H9 (cell line): ENCODE results near the gene DNAH1. TPM values are rescaled to one million over a fixed set of nuclear protein-coding genes. Genes with fewer than 3 reads are reported as not detected.

ENCODE experiments used
- DNase-seq: peaks from one replicate; pipeline ENCODE4 v3.0.0-alpha.2; 2017
- H2AFZ ChIP-seq: one replicate; pipeline ENCODE4 v1.6.1; 2013; ENCODE audit warnings: mild to moderate bottlenecking, low read length, control low read depth, moderate library complexity
- H2AK5ac ChIP-seq: 2 replicates; pipeline ENCODE4 v1.6.1; 2013; ENCODE audit warnings: low read length, control low read depth, mixed read lengths; ENCODE audit not compliant: insufficient read length
- H2BK120ac ChIP-seq: one replicate; pipeline ENCODE4 v1.6.1; 2013; ENCODE audit warnings: low read depth, mild to moderate bottlenecking, low read length, control low read depth, inconsistent platforms; ENCODE audit not compliant: poor library complexity, severe bottlenecking
- H2BK12ac ChIP-seq: 2 replicates; pipeline ENCODE4 v1.6.1; 2013; ENCODE audit warnings: low read length, control low read depth, mixed read lengths, low read depth; ENCODE audit not compliant: insufficient read length
- H2BK15ac ChIP-seq: 2 replicates; pipeline ENCODE4 v1.6.1; 2013; ENCODE audit warnings: low read depth, low read length, control low read depth
- H2BK20ac ChIP-seq: one replicate; pipeline ENCODE4 v1.6.1; 2013; ENCODE audit warnings: low read depth, mild to moderate bottlenecking, low read length, control low read depth, inconsistent platforms; ENCODE audit not compliant: poor library complexity, severe bottlenecking
- H2BK5ac ChIP-seq: 2 replicates; pipeline ENCODE4 v1.6.1; 2013; ENCODE audit warnings: low read length, control low read depth, mixed read lengths; ENCODE audit not compliant: insufficient read length
- H3K14ac ChIP-seq: 2 replicates; pipeline ENCODE4 v1.6.1; 2013; ENCODE audit warnings: low read length, control low read depth; ENCODE audit not compliant: insufficient read depth
- H3K18ac ChIP-seq: 2 replicates; pipeline ENCODE4 v1.6.1; 2013; ENCODE audit warnings: low read depth, mild to moderate bottlenecking, mixed read lengths, low read length, control low read depth; ENCODE audit not compliant: insufficient read length
- H3K23ac ChIP-seq: 2 replicates; pipeline ENCODE4 v1.6.1; 2013; ENCODE audit warnings: low read length, control low read depth, mixed read lengths, low read depth; ENCODE audit not compliant: insufficient read length
- H3K23me2 ChIP-seq: 2 replicates; pipeline ENCODE4 v1.6.1; 2013; ENCODE audit warnings: low read depth, mild to moderate bottlenecking, mixed read lengths, low read length, control low read depth; ENCODE audit not compliant: insufficient read length, poor library complexity, severe bottlenecking
- H3K27ac ChIP-seq: 2 replicates; pipeline ENCODE4 v1.5.1; 2013; ENCODE audit warnings: low read length, control low read depth, mixed read lengths, low read depth; ENCODE audit not compliant: insufficient read length
- H3K27me3 ChIP-seq: 2 replicates; pipeline ENCODE4 v1.6.1; 2013; ENCODE audit warnings: low read length, control low read depth, inconsistent platforms; ENCODE audit not compliant: insufficient read depth
- H3K4ac ChIP-seq: 2 replicates; pipeline ENCODE4 v1.6.1; 2013; ENCODE audit warnings: low read depth, mild to moderate bottlenecking, control low read depth, inconsistent platforms, low read length, moderate library complexity
- H3K4me1 ChIP-seq: 2 replicates; pipeline ENCODE4 v1.6.1; 2013; ENCODE audit warnings: low read length, control low read depth, inconsistent platforms; ENCODE audit not compliant: insufficient read depth
- H3K4me2 ChIP-seq: 2 replicates; pipeline ENCODE4 v1.6.1; 2013; ENCODE audit warnings: low read length, control low read depth, mixed read lengths; ENCODE audit not compliant: insufficient read length, insufficient read depth
- H3K56ac ChIP-seq: 2 replicates; pipeline ENCODE4 v1.6.1; 2013; ENCODE audit warnings: low read depth, mild to moderate bottlenecking, mixed read lengths, low read length, control low read depth; ENCODE audit not compliant: insufficient read length
- H3K79me1 ChIP-seq: 2 replicates; pipeline ENCODE4 v1.6.1; 2013; ENCODE audit warnings: low read depth, mild to moderate bottlenecking, moderate library complexity, low read length, control low read depth, inconsistent platforms; ENCODE audit not compliant: insufficient read depth, poor library complexity, severe bottlenecking
- H3K79me2 ChIP-seq: 2 replicates; pipeline ENCODE4 v1.6.1; 2013; ENCODE audit warnings: low read length, control low read depth, inconsistent platforms; ENCODE audit not compliant: insufficient read depth
- H3K9ac ChIP-seq: 2 replicates; pipeline ENCODE4 v1.6.1; 2013; ENCODE audit warnings: low read length, control low read depth, mixed read lengths; ENCODE audit not compliant: insufficient read length; ENCODE audit errors: extremely low read depth
- H3K9me3 ChIP-seq: one replicate; pipeline ENCODE4 v1.6.1; 2013; ENCODE audit warnings: low read depth, low read length, inconsistent platforms; ENCODE audit not compliant: control insufficient read depth
- H3T11ph ChIP-seq: one replicate; pipeline ENCODE4 v1.6.1; 2013; ENCODE audit warnings: mild to moderate bottlenecking, low read length, control low read depth, inconsistent platforms
- H4K20me1 ChIP-seq: one replicate; pipeline ENCODE4 v1.6.1; 2013; ENCODE audit not compliant: control insufficient read depth, insufficient read length, insufficient read depth
- H4K5ac ChIP-seq: 2 replicates; pipeline ENCODE4 v1.6.1; 2013; ENCODE audit warnings: low read depth, mild to moderate bottlenecking, mixed read lengths, low read length, control low read depth; ENCODE audit not compliant: insufficient read length
- H4K8ac ChIP-seq: replicated peaks from 2 replicates; pipeline ENCODE4 v1.6.1; 2013; ENCODE audit warnings: low read length, control low read depth, mixed read lengths, low read depth; ENCODE audit not compliant: insufficient read length
- H4K91ac ChIP-seq: 2 replicates; pipeline ENCODE4 v1.6.1; 2013; ENCODE audit warnings: low read depth, mild to moderate bottlenecking, moderate library complexity, mixed read lengths, low read length, control low read depth; ENCODE audit not compliant: insufficient read length
- H3K27ac Mint-ChIP-seq, 3 experiments: 2 replicates in 2 of 3; 3 replicates in 1 of 3; pipeline ENCODE4 v1.8.0; 2020 to 2021; ENCODE audit warnings: mixed read lengths in 3 of 3, mild to moderate bottlenecking in 1 of 3, moderate library complexity in 1 of 3
- H3K27me3 Mint-ChIP-seq: 2 replicates; pipeline ENCODE4 v1.8.0; 2021; ENCODE audit warnings: low read depth, mild to moderate bottlenecking, moderate library complexity, mixed read lengths
- H3K36me3 Mint-ChIP-seq, 3 experiments: 2 replicates in 2 of 3; 3 replicates in 1 of 3; pipeline ENCODE4 v1.8.0; 2020 to 2021; ENCODE audit warnings: low read depth in 3 of 3, mixed read lengths in 3 of 3; ENCODE audit not compliant: insufficient read depth in 1 of 3
- H3K4me1 Mint-ChIP-seq, 2 experiments: 2 replicates each; pipeline ENCODE4 v1.8.0; 2020; ENCODE audit warnings: mixed read lengths in 2 of 2
- H3K4me3 Mint-ChIP-seq, 2 experiments: 2 replicates in 1 of 2; 3 replicates in 1 of 2; pipeline ENCODE4 v1.8.0; 2020 to 2021; ENCODE audit warnings: mild to moderate bottlenecking in 2 of 2, mixed read lengths in 2 of 2, moderate library complexity in 1 of 2
- H3K9me3 Mint-ChIP-seq, 2 experiments: 2 replicates in 1 of 2; 3 replicates in 1 of 2; pipeline ENCODE4 v1.8.0; 2020; ENCODE audit warnings: mild to moderate bottlenecking in 2 of 2, mixed read lengths in 2 of 2, moderate library complexity in 1 of 2
- CTCF ChIP-seq: fragments of 200-600 bp; sonication (generic); conservative IDR thresholded peaks from 3 replicates; pipeline ENCODE4 v1.8.0; 2021; ENCODE audit warnings: antibody characterized with exemption, mild to moderate bottlenecking
- WGBS: extraction: QIAGEN DNeasy Blood & Tissue Kit; methylation state at CpG from one replicate; pipeline ENCODE4 v1.1.7; 2013; ENCODE audit warnings: missing lambda C conversion rate, low lambda C conversion rate, mixed read lengths; ENCODE audit not compliant: insufficient read length; ENCODE audit errors: extremely low coverage; 5-methylcytosine and 5-hydroxymethylcytosine counted together
- total RNA-seq: library from RNA; stranded (reverse); gene quantifications from 2 replicates; pipeline ENCODE4 v1.2.1, GENCODE V29; 2021

DNAH1 gene
- total RNA-seq, 1 experiment from 2014 or later = 2.0 TPM

- Histone ChIP-seq H4K91ac (no peak overlapping the region), H4K20me1 (no peaks in the 10 kb centered on the region), H3T11ph (no peak overlapping the region), H3K27me3 (no peaks in the 10 kb centered on the region), H3K4ac (no peak overlapping the region), H3K56ac (no peak overlapping the region), H3K18ac (no peak overlapping the region), H2BK5ac (no peak overlapping the region), H3K9ac (no peak overlapping the region), H4K5ac (no peak overlapping the region), H2AFZ (no peak overlapping the region), H3K9me3 (no peaks in the 10 kb centered on the region), H3K23ac (no peak overlapping the region), H3K79me1 (no peaks in the 10 kb centered on the region), H3K4me2 (no peak overlapping the region), H2BK15ac (no peak overlapping the region), H3K14ac (no peak overlapping the region; the same call in 1 of the 2 replicates), H3K27ac (no peak overlapping the region), H2BK12ac (no peak overlapping the region), H2BK20ac (no peak overlapping the region), H4K8ac (no peak overlapping the region), H3K79me2 (no peaks in the 10 kb centered on the region), H3K23me2 (no peaks in the 10 kb centered on the region), H2BK120ac (no peak overlapping the region), H2AK5ac (no peak overlapping the region), H3K4me1 (no peaks in the 10 kb centered on the region)
- H3K4me3 Mint-ChIP-seq = no peak overlapping the region
- no peaks in the 10 kb centered on the region for H3K9me3 Mint-ChIP-seq
- H3K27ac Mint-ChIP-seq = no peak overlapping the region; a peak in 1 of 7 replicates
- no peaks in the 10 kb centered on the region for H3K36me3 Mint-ChIP-seq
- no peak for TF ChIP-seq CTCF
- H3K4me1 Mint-ChIP-seq = peaks cover 14 to 22% of the 10 kb centered on the region in 2 experiments
- peak; percentile 28 for DNase-seq
- WGBS = no CpG with 5 or more reads among the region's 13 CpGs
- no peaks in the 10 kb centered on the region; the same call in 1 of the 2 replicates for H3K27me3 Mint-ChIP-seq
These were observed 120.5 kb downstream of the DNAH1 start for GRCh38 chr3:52436500-52437149.
